Activated CD4-positive, alpha-beta T cell treated with anti-CD3 and anti-CD28 coated beads, Interleukin-2, amount 50 U/mL, for 16 hours (primary cell): ENCODE results near the gene CFAP298.
"Not testable (repeated sequence)": the region's sequence is repeated elsewhere in the genome, so short reads cannot be mapped to it uniquely, and the experiment has no call there.

Source experiments
- DNase-seq: peaks from one replicate; pipeline ENCODE4 v3.0.0-alpha.2; 2020

Gene CFAP298

GRCh38 chr21:32565856-32566465, 46.2 kb downstream of the CFAP298 start:
- no peak for DNase-seq

GRCh38 chr21:32562915-32563314, 49.3 kb downstream of the CFAP298 start:
- DNase-seq: no peak

- no peak for DNase-seq
Observed at GRCh38 chr21:32562426-32562825, 49.8 kb downstream of the CFAP298 start.

GRCh38 chr21:32561476-32561875, 50.7 kb downstream of the CFAP298 start:
- not testable (repeated sequence) for DNase-seq

- no peak for DNase-seq
Observed at GRCh38 chr21:32560896-32561295, 51.3 kb downstream of the CFAP298 start.

- DNase-seq: no peak
Observed at GRCh38 chr21:32559006-32559610, 53.1 kb downstream of the CFAP298 start.

- DNase-seq: no peak
Observed at GRCh38 chr21:32558106-32558505, 54.1 kb downstream of the CFAP298 start.

GRCh38 chr21:32554832-32555638, 57.1 kb downstream of the CFAP298 start:
- DNase-seq: no peak

- no peak for DNase-seq
Observed at GRCh38 chr21:32549886-32550285, 62.3 kb downstream of the CFAP298 start.

GRCh38 chr21:32549440-32549839, 62.7 kb downstream of the CFAP298 start:
- DNase-seq: no peak
